Astrocyte of the cerebellum (primary cell): Measurements from ENCODE around the gene GPR160.

ENCODE experiments used
- DNase-seq: peaks from one replicate; pipeline ENCODE4 v3.0.0-alpha.2; 2011; ENCODE audit warnings: low read depth
- H3K4me3 ChIP-seq: 2 replicates; pipeline ENCODE4 v1.5.1; 2011; ENCODE audit warnings: mild to moderate bottlenecking, low read depth, low read length, moderate library complexity
- CTCF ChIP-seq: IDR thresholded peaks from 2 replicates; pipeline ENCODE4 v1.5.1; 2012; ENCODE audit warnings: low read length, low read depth, moderate library complexity, mild to moderate bottlenecking; ENCODE audit errors: missing control alignments
- in situ Hi-C: cut with HindIII; loops from 2 replicates; pipeline ENCODE4 v1.10.0; 2017; ENCODE audit warnings: low sequenced_read_pairs

GPR160 gene

DNA sequence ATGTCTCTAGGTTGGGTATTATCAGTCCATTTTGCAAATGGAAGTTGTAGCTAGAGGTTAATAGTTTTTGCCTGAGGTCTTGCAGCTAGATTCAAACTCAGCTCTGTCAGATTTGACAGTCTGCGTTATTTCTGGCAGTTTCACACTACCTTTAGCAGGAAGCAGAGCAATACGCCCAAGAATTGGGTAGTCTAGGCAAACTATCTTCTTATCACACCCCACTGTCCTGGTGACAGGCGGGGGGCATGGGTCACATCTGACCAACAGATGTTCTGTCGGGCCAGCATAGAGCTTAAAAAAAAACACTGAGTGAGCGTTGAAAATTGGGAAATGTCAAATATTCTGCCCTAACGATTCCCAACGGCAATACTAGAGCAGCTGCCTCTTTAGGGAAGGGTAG is 5.7 kb downstream of the GPR160 start:
- no peak for TF ChIP-seq CTCF
- H3K4me3 ChIP-seq: no peak overlapping the region
- DNase-seq: no peak
- in situ Hi-C loops: no loop called here

- in situ Hi-C loops: no loop called here
- DNase-seq: no peak
- no peak for TF ChIP-seq CTCF
- no peak overlapping the region for H3K4me3 ChIP-seq
Observed at GRCh38 chr3:170044271-170044670, 6.5 kb downstream of the GPR160 start.

- in situ Hi-C loops: no loop called here
- no peak overlapping the region for H3K4me3 ChIP-seq
- DNase-seq: no peak
- TF ChIP-seq CTCF: no peak
Observed at GRCh38 chr3:170044795-170045244, 7.0 kb downstream of the GPR160 start.

GRCh38 chr3:170046269-170047132 is 8.7 kb downstream of the GPR160 start:
- TF ChIP-seq CTCF: no peak
- H3K4me3 ChIP-seq: no peak overlapping the region
- in situ Hi-C loops: no loop called here
- DNase-seq: no peak

- no peak overlapping the region for H3K4me3 ChIP-seq
- DNase-seq: no peak
- in situ Hi-C loops: no loop called here
- TF ChIP-seq CTCF: no peak
Observed at GRCh38 chr3:170047133-170047404, 9.3 kb downstream of the GPR160 start.

- in situ Hi-C loops: no loop called here
- no peak for TF ChIP-seq CTCF
- no peak for DNase-seq
- H3K4me3 ChIP-seq: no peak overlapping the region
Observed at GRCh38 chr3:170049146-170050000, 11.6 kb downstream of the GPR160 start.
